Measurements from ENCODE around the gene SKOR2. TPM values are rescaled to one million over a fixed set of nuclear protein-coding genes. Genes with fewer than 3 reads are reported as not detected.

SKOR2 gene
- total and polyA plus RNA-seq, 2 of the 13 experiments (the other 11 are each of a cell fraction or from before 2014, with no cell fraction given) = not detected

DNA sequence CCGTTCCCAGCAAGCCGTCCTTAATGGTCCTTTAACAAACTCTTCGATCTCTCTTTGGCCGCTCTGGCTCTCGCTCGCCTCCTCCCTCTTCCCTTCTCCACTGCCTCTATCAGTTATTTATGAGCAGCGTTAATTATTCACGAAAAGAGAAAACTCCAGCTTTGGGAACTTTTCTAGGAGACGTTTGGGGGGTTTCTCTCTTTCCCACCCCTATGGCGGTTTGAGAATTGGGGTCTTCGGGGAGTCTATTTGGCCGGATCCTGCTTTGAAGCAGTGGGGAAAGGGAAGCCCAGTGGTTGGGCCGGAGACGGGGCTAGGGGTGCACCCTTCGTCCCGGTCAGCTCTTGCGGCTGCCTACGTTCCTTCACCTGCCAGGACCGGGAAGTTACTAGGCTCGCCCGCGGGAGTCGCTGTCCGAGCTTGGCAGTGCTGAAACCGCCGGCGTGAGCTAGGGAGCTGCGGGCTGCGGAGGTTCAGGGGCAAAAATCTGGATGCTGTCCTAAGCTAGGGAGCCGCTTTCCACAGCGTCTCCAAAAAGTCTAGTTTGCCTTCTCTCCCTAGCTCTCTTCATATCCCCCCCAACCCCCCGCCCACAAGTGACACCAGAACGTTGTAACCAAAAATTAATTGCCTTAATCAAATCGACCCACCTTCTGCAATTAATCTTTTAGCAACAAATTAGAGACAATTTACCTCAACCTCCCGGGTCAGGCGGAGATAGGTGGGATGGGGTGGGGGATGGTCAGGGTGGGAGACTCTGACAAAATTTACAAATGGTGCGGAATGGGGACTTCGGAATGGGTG is 8.9 kb upstream of the SKOR2 start (continued):
- no peak for TF ChIP-seq ZNF639 (CRISPR knock-in tag; conservative IDR thresholded peaks at IDR 0.05)
- peak; percentile 60; the same call in 1 of the 2 replicates for TF ChIP-seq ZNF430 (CRISPR knock-in tag; IDR thresholded peaks at IDR 0.05)
- TF ChIP-seq ZC3H4 (CRISPR knock-in tag; IDR thresholded peaks at IDR 0.05; ENCODE audit: borderline replicate concordance) = no peak
- no peak for TF ChIP-seq PAF1 (CRISPR knock-in tag; IDR thresholded peaks at IDR 0.05)
- TF ChIP-seq ZNF549 (CRISPR knock-in tag; IDR thresholded peaks at IDR 0.05) = no peak
- TF ChIP-seq, protein P1, sequence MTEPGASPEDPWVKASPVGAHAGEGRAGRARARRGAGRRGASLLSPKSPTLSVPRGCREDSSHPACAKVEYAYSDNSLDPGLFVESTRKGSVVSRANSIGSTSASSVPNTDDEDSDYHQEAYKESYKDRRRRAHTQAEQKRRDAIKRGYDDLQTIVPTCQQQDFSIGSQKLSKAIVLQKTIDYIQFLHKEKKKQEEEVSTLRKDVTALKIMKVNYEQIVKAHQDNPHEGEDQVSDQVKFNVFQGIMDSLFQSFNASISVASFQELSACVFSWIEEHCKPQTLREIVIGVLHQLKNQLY (CRISPR knock-in tag; IDR thresholded peaks at IDR 0.05) = no peak
- TF ChIP-seq ZNF414 (CRISPR knock-in tag; IDR thresholded peaks at IDR 0.05) = no peak
- no peak for TF ChIP-seq ARNT (IDR thresholded peaks at IDR 0.05)
- TF ChIP-seq NFRKB (IDR thresholded peaks at IDR 0.05) = no peak
- no peak for TF ChIP-seq ZBTB8A (CRISPR knock-in tag; IDR thresholded peaks at IDR 0.05; ENCODE audit: borderline replicate concordance, low read depth)
- TF ChIP-seq FLYWCH1 (CRISPR knock-in tag; IDR thresholded peaks at IDR 0.05) = no peak
- peak; percentile 86; the same call in 1 of the 2 replicates for TF ChIP-seq BRCA1 (CRISPR knock-in tag; IDR thresholded peaks at IDR 0.05)
- no peak for TF ChIP-seq PRDM10 (CRISPR knock-in tag; IDR thresholded peaks at IDR 0.05; ENCODE audit: low read depth)
- no peak for TF ChIP-seq FUBP1 (CRISPR knock-in tag; IDR thresholded peaks at IDR 0.05; ENCODE audit: borderline replicate concordance)
- TF ChIP-seq ZNF501 (CRISPR knock-in tag; IDR thresholded peaks at IDR 0.05) = no peak
- TF ChIP-seq ZNF326 (CRISPR knock-in tag; IDR thresholded peaks at IDR 0.05; ENCODE audit: borderline replicate concordance) = no peak
- no peak for TF ChIP-seq ZNF691 (CRISPR knock-in tag; IDR thresholded peaks at IDR 0.05; ENCODE audit: borderline replicate concordance, low read depth)
- TF ChIP-seq, protein P2, sequence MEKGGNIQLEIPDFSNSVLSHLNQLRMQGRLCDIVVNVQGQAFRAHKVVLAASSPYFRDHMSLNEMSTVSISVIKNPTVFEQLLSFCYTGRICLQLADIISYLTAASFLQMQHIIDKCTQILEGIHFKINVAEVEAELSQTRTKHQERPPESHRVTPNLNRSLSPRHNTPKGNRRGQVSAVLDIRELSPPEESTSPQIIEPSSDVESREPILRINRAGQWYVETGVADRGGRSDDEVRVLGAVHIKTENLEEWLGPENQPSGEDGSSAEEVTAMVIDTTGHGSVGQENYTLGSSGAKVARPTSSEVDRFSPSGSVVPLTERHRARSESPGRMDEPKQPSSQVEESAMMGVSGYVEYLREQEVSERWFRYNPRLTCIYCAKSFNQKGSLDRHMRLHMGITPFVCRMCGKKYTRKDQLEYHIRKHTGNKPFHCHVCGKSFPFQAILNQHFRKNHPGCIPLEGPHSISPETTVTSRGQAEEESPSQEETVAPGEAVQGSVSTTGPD (CRISPR knock-in tag; IDR thresholded peaks at IDR 0.05) = no peak
- no peak for TF ChIP-seq HIVEP1 (CRISPR knock-in tag; IDR thresholded peaks at IDR 0.05)

Data from HepG2 (cell line).